Naive thymus-derived CD4-positive, alpha-beta T cell (primary cell): ENCODE data around the gene KRAS. TPM values are rescaled to one million over a fixed set of nuclear protein-coding genes. Genes with fewer than 3 reads are reported as not detected.

Experiments used
- ATAC-seq: fragments of 150-1000 bp; cut with Tn5 transposase; 2 replicates; pipeline ENCODE4 v1.10.0; 2021; ENCODE audit warnings: mild to moderate bottlenecking, moderate library complexity
- CTCF ChIA-PET: fragments of 350-600 bp; sonication (Branson Sonifier 250); formaldehyde crosslinking; loops from one replicate; lab custom pipeline; 2021; ENCODE audit warnings: antibody characterized with exemption; lab: Charles Lee
- POLR2A ChIA-PET: fragments of 350-600 bp; sonication (Branson Sonifier 250); formaldehyde crosslinking; loops from one replicate; lab custom pipeline; 2021; ENCODE audit warnings: antibody characterized with exemption, inconsistent platforms; lab: Charles Lee
- DNase-seq, 9 donors: peaks; one replicate each; pipeline versions ENCODE4 v3.0.0 to v3.0.0-alpha.2; 2020 to 2022; ENCODE audit warnings: mixed read lengths in 1 of 9
- H3K27ac ChIP-seq: one replicate; pipeline ENCODE4 v1.7.0; 2013; ENCODE audit warnings: mild to moderate bottlenecking, low read depth, low read length, moderate library complexity
- H3K27me3 ChIP-seq, 2 donors: one replicate each; pipeline ENCODE4 v1.7.0; 2013; ENCODE audit warnings: low read length in 2 of 2, mild to moderate bottlenecking in 2 of 2, moderate library complexity in 2 of 2; ENCODE audit not compliant: control insufficient read depth in 2 of 2, insufficient read depth in 2 of 2
- H3K36me3 ChIP-seq, 3 experiments: 1 replicate in 2 of 3; 2 replicates in 1 of 3; pipeline ENCODE4 v1.7.0; 2013; ENCODE audit warnings: low read length in 3 of 3, mild to moderate bottlenecking in 3 of 3, moderate library complexity in 1 of 3; ENCODE audit not compliant: insufficient read depth in 3 of 3, control insufficient read depth in 2 of 3
- H3K4me1 ChIP-seq, 2 donors: one replicate each; pipeline ENCODE4 v1.7.0; 2013; ENCODE audit warnings: low read length in 2 of 2, mild to moderate bottlenecking in 2 of 2, moderate library complexity in 1 of 2; ENCODE audit not compliant: control insufficient read depth in 2 of 2, insufficient read depth in 2 of 2
- H3K4me3 ChIP-seq: 2 replicates; pipeline ENCODE4 v1.7.0; 2013; ENCODE audit warnings: mild to moderate bottlenecking, low read length
- H3K9me3 ChIP-seq, 3 experiments: 1 replicate in 2 of 3; 2 replicates in 1 of 3; pipeline ENCODE4 v1.7.0; 2013; ENCODE audit warnings: low read length in 3 of 3; ENCODE audit not compliant: control insufficient read depth in 2 of 3
- H3K27ac Mint-ChIP-seq, 9 donors: one replicate each; pipeline ENCODE4 v1.8.0; 2020 to 2022; ENCODE audit warnings: mixed read lengths in 9 of 9, mild to moderate bottlenecking in 8 of 9, moderate library complexity in 5 of 9, inconsistent platforms in 2 of 9
- H3K27me3 Mint-ChIP-seq, 5 donors: one replicate each; pipeline ENCODE4 v1.8.0; 2021 to 2022; ENCODE audit warnings: mixed read lengths in 5 of 5, mild to moderate bottlenecking in 1 of 5
- H3K36me3 Mint-ChIP-seq, 5 donors: one replicate each; pipeline ENCODE4 v1.8.0; 2020 to 2022; ENCODE audit warnings: mixed read lengths in 5 of 5, mild to moderate bottlenecking in 3 of 5, inconsistent platforms in 1 of 5
- H3K4me1 Mint-ChIP-seq, 7 donors: one replicate each; pipeline ENCODE4 v1.8.0; 2020 to 2022; ENCODE audit warnings: mixed read lengths in 7 of 7, mild to moderate bottlenecking in 3 of 7, inconsistent platforms in 1 of 7
- H3K4me3 Mint-ChIP-seq, 10 donors: one replicate each; pipeline ENCODE4 v1.8.0; 2020 to 2022; ENCODE audit warnings: mild to moderate bottlenecking in 10 of 10, mixed read lengths in 10 of 10, moderate library complexity in 6 of 10, inconsistent platforms in 2 of 10
- H3K9me3 Mint-ChIP-seq, 11 donors: one replicate each; pipeline ENCODE4 v1.8.0; 2020 to 2022; ENCODE audit warnings: mixed read lengths in 11 of 11, mild to moderate bottlenecking in 4 of 11, inconsistent platforms in 1 of 11, moderate library complexity in 1 of 11
- intact Hi-C, 2 donors: fragments of 100-400 bp; cut with micrococcal nuclease; formaldehyde crosslinking; loops; one replicate each; pipeline ENCODE4 v1.15.1; 2023
- polyA plus RNA-seq, 2 donors: library from polyadenylated mRNA; unstranded; fragments of 300-500 nt; fragmentation: Illumina TruSeq; gene quantifications; one replicate each; pipeline ENCODE4 v1.2.3, GENCODE V29; 2021
- total RNA-seq, 6 experiments: library from RNA in 5 of 6; stranded (reverse) in 5 of 6; gene quantifications; 1 replicate in 5 of 6; 2 replicates in 1 of 6; pipeline ENCODE4 v1.2.3 and lab custom pipeline; 2021 to 2026

The KRAS gene
- total and polyA plus RNA-seq, 7 experiments from 2014 or later: 31.5 to 66.0 (median 35.7) TPM

DNA sequence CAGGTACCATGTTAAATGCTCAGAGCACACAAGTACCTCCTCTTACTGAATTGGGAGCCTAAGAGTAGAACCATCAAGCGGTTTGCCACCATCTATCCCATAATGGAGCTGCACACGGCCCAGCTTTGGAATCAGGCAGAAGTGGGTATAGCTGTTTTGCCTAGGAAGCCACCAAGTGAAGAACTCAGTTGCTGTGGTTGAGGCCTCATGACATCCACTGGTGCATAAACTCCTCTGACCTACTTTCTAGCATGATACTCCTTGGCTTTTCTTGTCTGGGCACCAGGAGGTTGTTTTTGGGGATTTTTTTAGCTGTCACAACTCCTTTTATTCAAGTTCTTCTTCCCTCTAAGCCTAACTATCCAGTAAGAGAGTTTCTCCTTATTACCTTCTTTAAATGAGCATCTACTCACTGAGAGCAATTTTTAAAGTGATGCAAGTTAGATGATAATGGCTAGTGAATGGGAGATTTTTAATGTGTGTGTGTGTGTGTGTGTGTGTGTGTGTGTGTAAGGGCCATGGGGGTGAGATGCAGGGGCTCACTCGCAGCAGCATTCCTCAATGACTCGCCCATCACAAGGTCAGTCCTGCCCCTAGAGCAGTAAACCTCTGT is 20.9 kb upstream of the KRAS start:
- H3K27ac ChIP-seq: no peak overlapping the region
- Mint-ChIP-seq H3K27me3 (no peaks in the 10 kb centered on the region), H3K4me3 (no peak overlapping the region), H3K36me3 (no peaks in the 10 kb centered on the region), H3K4me1 (peaks cover 0 to 7% (median 4%) of the 10 kb centered on the region in 7 donors), H3K27ac (peak overlapping the region in 1 of 9 donors; percentile 36), H3K9me3 (peaks cover 0 to 6% (median 0%) of the 10 kb centered on the region in 11 donors)
- intact Hi-C loops: no loop called here
- no peak for DNase-seq
- no peaks in the 10 kb centered on the region for H3K4me1 ChIP-seq
- H3K36me3 ChIP-seq: no peaks in the 10 kb centered on the region
- CTCF ChIA-PET: interaction anchor here (1.2 kb wide), 1 partner anchor 116 kb away, joined by 4 read pairs; no protein-coding TSS in a partner anchor
- H3K27me3 ChIP-seq: no peaks in the 10 kb centered on the region
- no peak overlapping the region for H3K4me3 ChIP-seq
- ATAC-seq: no peak
- H3K9me3 ChIP-seq: no peaks in the 10 kb centered on the region
- POLR2A ChIA-PET: no interaction called here

DNA sequence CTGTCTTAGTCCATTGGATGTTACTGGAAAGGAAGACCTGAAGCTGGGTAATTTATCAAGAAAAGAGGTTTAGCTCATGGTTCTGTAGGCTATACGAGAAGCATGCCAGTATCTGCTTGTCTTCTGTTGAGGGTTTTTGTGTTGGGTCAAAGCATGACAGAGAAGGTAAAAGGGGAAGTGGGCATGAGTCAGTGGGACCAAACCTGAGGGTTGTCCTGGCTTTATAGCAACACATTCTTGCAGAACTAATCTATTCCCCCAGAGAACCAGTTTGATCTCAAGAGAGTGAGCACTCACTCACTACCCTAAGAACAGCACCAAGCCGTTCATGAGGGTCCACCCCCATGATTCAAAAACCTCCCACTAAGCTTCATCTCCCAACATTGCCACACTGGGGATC is 19.0 kb upstream of the KRAS start:
- Histone ChIP-seq H3K4me3 (no peak overlapping the region), H3K36me3 (no peaks in the 10 kb centered on the region), H3K27ac (no peak overlapping the region), H3K9me3 (no peaks in the 10 kb centered on the region), H3K4me1 (no peaks in the 10 kb centered on the region), H3K27me3 (no peaks in the 10 kb centered on the region)
- ChIA-PET POLR2A (interaction anchor here (1.0 to 1.5 kb wide), 2 partner anchors 19 to 114 kb away, joined by 3 to 4 read pairs; partner anchors contain the start of gene KRAS), CTCF (no interaction called here)
- Mint-ChIP-seq H3K27me3 (no peaks in the 10 kb centered on the region), H3K27ac (no peak overlapping the region), H3K36me3 (no peaks in the 10 kb centered on the region), H3K9me3 (no peaks in the 10 kb centered on the region), H3K4me1 (peaks cover 0 to 4% (median 0%) of the 10 kb centered on the region in 7 donors), H3K4me3 (no peak overlapping the region)
- DNase-seq: no peak
- intact Hi-C loops: loop anchor here in 1 of 2 donors (2.0 kb wide), 1 partner anchor 19 kb away; the partner anchor contains the start of gene KRAS
- peak; percentile 56 for ATAC-seq

DNA sequence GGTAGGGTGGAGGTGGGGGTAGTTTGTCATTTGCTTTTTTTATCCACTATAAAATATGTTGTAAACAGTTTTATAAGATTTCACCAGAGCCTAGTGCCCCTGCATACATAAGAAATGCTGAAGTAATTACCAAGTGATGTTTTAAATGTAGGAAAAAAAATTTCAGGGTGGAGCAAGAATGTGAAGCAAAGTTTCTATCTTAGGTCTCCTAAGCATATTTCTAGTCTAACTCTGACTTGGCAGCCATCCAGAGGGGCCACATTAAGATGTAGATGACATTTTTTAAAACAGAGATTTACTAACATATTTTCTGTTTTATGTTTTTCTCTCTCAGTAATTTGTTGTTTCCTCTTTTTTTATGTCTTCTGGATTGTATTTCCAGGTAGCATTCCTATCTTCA is 15.8 kb upstream of the KRAS start:
- Histone ChIP-seq H3K4me3 (no peak overlapping the region), H3K27me3 (no peaks in the 10 kb centered on the region), H3K9me3 (no peaks in the 10 kb centered on the region), H3K36me3 (no peaks in the 10 kb centered on the region), H3K27ac (no peak overlapping the region), H3K4me1 (no peaks in the 10 kb centered on the region)
- no peak for ATAC-seq
- ChIA-PET CTCF (no interaction called here), POLR2A (no interaction called here)
- DNase-seq: no peak
- H3K4me3 Mint-ChIP-seq: no peak overlapping the region
- intact Hi-C loops: no loop called here
- H3K27me3 Mint-ChIP-seq: no peaks in the 10 kb centered on the region
- peaks cover 0 to 4% (median 0%) of the 10 kb centered on the region in 7 donors for H3K4me1 Mint-ChIP-seq
- H3K27ac Mint-ChIP-seq: peak overlapping the region in 1 of 9 donors; percentile 25
- no peaks in the 10 kb centered on the region for H3K36me3 Mint-ChIP-seq
- H3K9me3 Mint-ChIP-seq: no peaks in the 10 kb centered on the region

DNA sequence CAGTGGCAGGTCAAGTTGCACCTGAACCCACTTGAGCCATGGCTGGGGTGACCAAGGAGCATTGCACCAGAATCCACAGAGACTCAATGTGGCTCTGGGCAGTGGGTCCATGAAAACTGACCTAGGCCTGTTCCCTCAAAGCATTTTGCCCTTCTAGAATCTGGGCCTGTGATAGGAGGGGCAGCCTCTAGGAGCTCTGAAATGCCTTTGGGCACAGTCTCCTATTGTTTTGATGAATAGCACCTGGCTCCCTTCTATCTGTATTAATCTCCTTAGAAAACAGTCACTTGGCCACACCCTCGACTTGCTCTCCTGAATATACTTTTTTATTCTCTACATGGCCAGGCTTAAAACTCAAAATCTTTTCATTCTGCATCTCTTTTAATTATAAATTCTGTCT is 14.1 kb upstream of the KRAS start:
- Mint-ChIP-seq H3K4me1 (peaks cover 0 to 7% (median 0%) of the 10 kb centered on the region in 7 donors), H3K27me3 (peaks cover 0 to 8% (median 5%) of the 10 kb centered on the region in 5 donors), H3K4me3 (no peak overlapping the region), H3K9me3 (peaks cover 0 to 3% (median 0%) of the 10 kb centered on the region in 11 donors), H3K36me3 (peaks cover 0 to 7% (median 0%) of the 10 kb centered on the region in 5 donors), H3K27ac (no peak overlapping the region)
- CTCF ChIA-PET: no interaction called here
- no peak overlapping the region for H3K27ac ChIP-seq
- no peak overlapping the region for H3K4me3 ChIP-seq
- no peaks in the 10 kb centered on the region for H3K4me1 ChIP-seq
- no peaks in the 10 kb centered on the region for H3K9me3 ChIP-seq
- intact Hi-C loops: no loop called here
- H3K36me3 ChIP-seq: no peaks in the 10 kb centered on the region
- ATAC-seq (no peak), DNase-seq (no peak)
- POLR2A ChIA-PET: interaction anchor here (0.7 to 1.4 kb wide), 3 partner anchors 8 to 120 kb away, joined by 3 to 4 read pairs (median 3); no protein-coding TSS in a partner anchor
- H3K27me3 ChIP-seq: no peaks in the 10 kb centered on the region

DNA sequence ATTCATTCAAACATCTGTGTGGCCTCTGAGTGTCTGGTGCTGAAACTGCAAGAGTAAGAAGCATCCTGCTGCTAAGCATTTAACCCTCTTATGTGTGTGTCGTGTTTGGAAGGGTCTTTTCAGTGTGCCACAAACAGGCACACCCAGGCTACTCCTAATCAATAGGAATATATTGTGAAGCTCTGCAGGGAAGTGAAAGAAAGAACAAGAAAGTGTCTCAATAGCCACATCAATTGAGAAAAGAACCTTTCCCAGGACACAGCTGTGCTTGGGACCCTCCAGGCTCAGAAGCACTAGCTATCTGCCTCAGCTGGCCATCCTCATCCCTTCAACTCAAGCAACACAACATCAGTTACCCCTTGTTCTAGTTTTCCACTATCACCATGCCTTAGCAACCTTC is 13.4 kb upstream of the KRAS start:
- Histone ChIP-seq H3K4me1 (no peaks in the 10 kb centered on the region), H3K36me3 (no peaks in the 10 kb centered on the region), H3K27ac (no peak overlapping the region), H3K4me3 (no peak overlapping the region), H3K9me3 (no peaks in the 10 kb centered on the region), H3K27me3 (no peaks in the 10 kb centered on the region)
- peaks cover 0 to 8% (median 5%) of the 10 kb centered on the region in 5 donors for H3K27me3 Mint-ChIP-seq
- H3K27ac Mint-ChIP-seq: no peak overlapping the region
- ChIA-PET POLR2A (interaction anchor here (0.7 to 1.4 kb wide), 2 partner anchors 9 to 121 kb away, joined by 3 to 4 read pairs; no protein-coding TSS in a partner anchor), CTCF (no interaction called here)
- ATAC-seq: no peak
- peaks cover 0 to 7% (median 0%) of the 10 kb centered on the region in 5 donors for H3K36me3 Mint-ChIP-seq
- no peak overlapping the region for H3K4me3 Mint-ChIP-seq
- DNase-seq: no peak
- peaks cover 0 to 7% (median 0%) of the 10 kb centered on the region in 7 donors for H3K4me1 Mint-ChIP-seq
- H3K9me3 Mint-ChIP-seq: peaks cover 0 to 3% (median 0%) of the 10 kb centered on the region in 11 donors
- intact Hi-C loops: no loop called here

DNA sequence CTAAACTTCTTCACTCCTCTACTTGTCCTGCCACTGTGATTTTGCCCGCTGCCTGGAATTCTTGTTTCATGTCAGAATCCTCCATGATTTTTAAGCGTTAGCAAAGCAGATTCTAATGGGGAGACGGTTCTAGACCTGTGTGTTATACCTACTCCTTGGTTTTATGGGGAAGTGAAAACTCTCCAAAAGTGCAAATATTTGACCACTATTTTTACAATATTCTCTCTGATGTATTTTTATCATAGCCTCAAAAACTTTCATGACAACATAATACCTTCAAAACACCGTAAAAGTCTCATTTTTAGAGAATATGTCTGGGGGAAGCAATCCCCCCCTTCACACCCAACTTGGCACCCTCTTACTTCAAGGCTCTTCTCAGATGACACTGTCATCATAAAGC is 12.9 kb upstream of the KRAS start:
- intact Hi-C loops: no loop called here
- peaks cover 0 to 3% (median 0%) of the 10 kb centered on the region in 11 donors for H3K9me3 Mint-ChIP-seq
- no peaks in the 10 kb centered on the region for H3K9me3 ChIP-seq
- H3K27me3 ChIP-seq: no peaks in the 10 kb centered on the region
- DNase-seq: no peak
- H3K36me3 Mint-ChIP-seq: peaks cover 0 to 7% (median 0%) of the 10 kb centered on the region in 5 donors
- POLR2A ChIA-PET: interaction anchor here (0.9 to 1.4 kb wide), 2 partner anchors 10 to 23 kb away, joined by 3 to 4 read pairs; no protein-coding TSS in a partner anchor
- H3K4me1 ChIP-seq: no peaks in the 10 kb centered on the region
- H3K4me1 Mint-ChIP-seq: peaks cover 0 to 7% (median 0%) of the 10 kb centered on the region in 7 donors
- H3K27me3 Mint-ChIP-seq: peaks cover 0 to 8% (median 5%) of the 10 kb centered on the region in 5 donors
- H3K27ac Mint-ChIP-seq: no peak overlapping the region
- H3K4me3 Mint-ChIP-seq: no peak overlapping the region
- no peaks in the 10 kb centered on the region for H3K36me3 ChIP-seq
- ATAC-seq: no peak
- CTCF ChIA-PET: no interaction called here
- no peak overlapping the region for H3K4me3 ChIP-seq
- no peak overlapping the region for H3K27ac ChIP-seq
